Neural progenitor cell (in vitro differentiated cells): Measurements from ENCODE around the gene SMOC2.

Experiments used
- EZH2phosphoT487 ChIP-seq: fragments of 200-600 bp; sonication (generic); IDR thresholded peaks from 2 replicates; pipeline ENCODE4 v1.6.1; 2017; ENCODE audit warnings: antibody characterized with exemption
- TF ChIP-seq, protein P1 (sequence below): fragments of 200-600 bp; sonication (generic); IDR thresholded peaks from 2 replicates; pipeline ENCODE4 v1.5.1; 2017; ENCODE audit warnings: antibody characterized with exemption, mild to moderate bottlenecking

GRCh38 chr6:168501561-168501960, 60.6 kb downstream of the SMOC2 start:
- TF ChIP-seq, protein P1, sequence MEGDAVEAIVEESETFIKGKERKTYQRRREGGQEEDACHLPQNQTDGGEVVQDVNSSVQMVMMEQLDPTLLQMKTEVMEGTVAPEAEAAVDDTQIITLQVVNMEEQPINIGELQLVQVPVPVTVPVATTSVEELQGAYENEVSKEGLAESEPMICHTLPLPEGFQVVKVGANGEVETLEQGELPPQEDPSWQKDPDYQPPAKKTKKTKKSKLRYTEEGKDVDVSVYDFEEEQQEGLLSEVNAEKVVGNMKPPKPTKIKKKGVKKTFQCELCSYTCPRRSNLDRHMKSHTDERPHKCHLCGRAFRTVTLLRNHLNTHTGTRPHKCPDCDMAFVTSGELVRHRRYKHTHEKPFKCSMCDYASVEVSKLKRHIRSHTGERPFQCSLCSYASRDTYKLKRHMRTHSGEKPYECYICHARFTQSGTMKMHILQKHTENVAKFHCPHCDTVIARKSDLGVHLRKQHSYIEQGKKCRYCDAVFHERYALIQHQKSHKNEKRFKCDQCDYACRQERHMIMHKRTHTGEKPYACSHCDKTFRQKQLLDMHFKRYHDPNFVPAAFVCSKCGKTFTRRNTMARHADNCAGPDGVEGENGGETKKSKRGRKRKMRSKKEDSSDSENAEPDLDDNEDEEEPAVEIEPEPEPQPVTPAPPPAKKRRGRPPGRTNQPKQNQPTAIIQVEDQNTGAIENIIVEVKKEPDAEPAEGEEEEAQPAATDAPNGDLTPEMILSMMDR = no peak
- TF ChIP-seq EZH2phosphoT487 = no peak
